ENCODE measurements around the gene UBE4A.

DNA sequence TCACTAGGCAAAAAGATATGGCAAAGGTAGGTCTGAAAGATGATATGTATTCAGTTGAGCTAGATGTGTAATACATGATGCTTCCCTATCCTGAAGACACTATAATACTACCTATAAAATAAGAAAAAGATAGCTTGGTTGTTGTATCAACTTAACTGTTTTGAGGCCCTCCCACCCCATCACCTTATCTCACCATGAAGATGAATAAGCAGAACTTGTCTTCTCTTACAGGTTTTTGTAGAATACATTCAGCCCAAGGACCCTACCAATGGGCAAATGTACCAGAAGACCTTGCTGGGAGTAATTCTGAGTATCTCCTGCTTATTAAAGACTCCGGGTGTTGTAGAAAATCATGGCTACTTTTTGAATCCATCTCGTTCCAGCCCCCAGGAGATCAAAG, 13.9 kb downstream of the UBE4A start:
- TF ChIP-seq, protein P1, sequence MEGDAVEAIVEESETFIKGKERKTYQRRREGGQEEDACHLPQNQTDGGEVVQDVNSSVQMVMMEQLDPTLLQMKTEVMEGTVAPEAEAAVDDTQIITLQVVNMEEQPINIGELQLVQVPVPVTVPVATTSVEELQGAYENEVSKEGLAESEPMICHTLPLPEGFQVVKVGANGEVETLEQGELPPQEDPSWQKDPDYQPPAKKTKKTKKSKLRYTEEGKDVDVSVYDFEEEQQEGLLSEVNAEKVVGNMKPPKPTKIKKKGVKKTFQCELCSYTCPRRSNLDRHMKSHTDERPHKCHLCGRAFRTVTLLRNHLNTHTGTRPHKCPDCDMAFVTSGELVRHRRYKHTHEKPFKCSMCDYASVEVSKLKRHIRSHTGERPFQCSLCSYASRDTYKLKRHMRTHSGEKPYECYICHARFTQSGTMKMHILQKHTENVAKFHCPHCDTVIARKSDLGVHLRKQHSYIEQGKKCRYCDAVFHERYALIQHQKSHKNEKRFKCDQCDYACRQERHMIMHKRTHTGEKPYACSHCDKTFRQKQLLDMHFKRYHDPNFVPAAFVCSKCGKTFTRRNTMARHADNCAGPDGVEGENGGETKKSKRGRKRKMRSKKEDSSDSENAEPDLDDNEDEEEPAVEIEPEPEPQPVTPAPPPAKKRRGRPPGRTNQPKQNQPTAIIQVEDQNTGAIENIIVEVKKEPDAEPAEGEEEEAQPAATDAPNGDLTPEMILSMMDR (IDR thresholded peaks at IDR 0.05): no peak
- TF ChIP-seq POLR2A (IDR thresholded peaks at IDR 0.05): no peak

All from adrenal gland (tissue), 5 donors.